Raji (cell line): ENCODE measurements around the gene PRMT1.

Source experiments
- POLR2A ChIP-seq: IDR thresholded peaks from 2 replicates; pipeline ENCODE4 v1.6.1; 2011; ENCODE audit warnings: low read depth, low read length, control low read depth; ENCODE audit not compliant: insufficient read depth

Gene PRMT1

DNA sequence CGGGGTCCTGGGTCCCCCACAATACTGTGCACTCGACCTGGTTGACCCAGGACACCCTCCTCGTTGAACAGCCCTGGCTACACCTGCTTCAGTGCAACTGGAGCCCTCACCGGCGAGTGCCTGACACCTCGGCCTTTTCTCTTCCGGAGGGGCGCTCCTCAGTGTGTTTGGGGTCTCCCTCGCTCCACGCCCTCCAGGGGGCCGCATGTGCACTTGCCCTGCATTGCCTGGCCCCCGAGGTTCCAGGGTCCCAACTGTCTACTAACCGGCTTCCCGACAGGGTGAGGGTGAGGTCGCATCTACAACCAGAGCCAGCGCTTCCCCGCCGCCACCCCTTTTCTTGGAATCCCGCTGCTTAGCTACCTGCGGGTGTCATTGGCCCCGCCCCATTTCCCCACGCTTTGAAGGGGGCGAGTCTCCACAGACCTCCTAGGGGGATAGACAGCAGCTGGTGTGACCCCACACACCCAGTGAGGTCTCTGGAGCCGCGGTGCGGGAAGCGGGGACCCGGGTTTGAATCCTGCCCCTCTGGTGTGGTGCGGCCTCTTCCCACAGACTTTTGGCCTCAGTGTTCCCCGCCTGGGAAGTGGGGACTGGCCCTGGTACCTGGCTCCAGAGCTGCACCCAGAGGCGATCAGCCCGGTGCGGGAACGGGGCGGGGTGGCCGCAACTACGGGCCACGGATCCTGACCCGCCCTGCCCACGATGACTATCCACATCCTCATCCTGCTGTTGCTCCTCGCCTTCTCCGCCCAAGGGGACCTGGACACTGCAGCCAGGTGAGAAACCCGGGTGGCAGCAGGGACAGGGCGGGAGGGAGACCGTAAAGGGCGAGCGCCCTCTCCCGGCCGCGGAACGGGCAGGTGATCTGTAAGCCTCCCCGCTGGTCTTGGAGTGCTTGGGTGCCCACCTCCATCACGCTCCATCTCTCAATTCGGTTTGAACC, 12.3 kb downstream of the PRMT1 start, which contains the start of gene ADM5:
Gene ADM5, plus strand, starts transcription at position 462 of the 946 bp plus-strand sequence. Its CDS starts 244 bp downstream, at position 706.
- TF ChIP-seq POLR2A, result no peak

DNA sequence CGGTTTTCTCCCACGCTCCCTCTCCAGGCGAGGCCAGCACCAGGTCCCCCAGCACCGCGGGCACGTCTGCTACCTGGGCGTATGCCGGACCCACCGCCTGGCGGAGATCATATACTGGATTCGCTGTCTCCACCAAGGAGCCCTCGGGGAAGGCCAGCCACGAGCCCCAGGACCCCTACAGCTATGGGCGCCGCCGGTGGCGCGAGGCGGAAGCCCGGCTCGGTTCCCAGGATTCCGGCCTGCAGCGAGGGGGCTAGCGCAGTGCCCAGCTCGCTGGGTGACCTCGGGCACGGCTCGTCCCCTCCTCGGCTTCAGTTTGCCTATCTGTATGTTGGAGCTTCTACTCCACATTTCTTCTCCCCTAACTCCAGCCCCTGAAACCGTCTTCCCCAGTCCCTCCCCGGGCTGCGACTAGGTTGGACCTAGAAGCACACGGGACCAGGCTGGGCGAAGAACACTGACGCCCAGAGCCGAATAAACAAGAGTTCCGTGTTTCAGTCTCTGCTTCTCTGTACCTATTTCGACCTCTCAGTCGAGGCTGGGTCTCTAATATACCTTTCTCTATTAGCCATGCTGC, 13.1 kb downstream of the PRMT1 start:
- TF ChIP-seq POLR2A, result no peak

DNA sequence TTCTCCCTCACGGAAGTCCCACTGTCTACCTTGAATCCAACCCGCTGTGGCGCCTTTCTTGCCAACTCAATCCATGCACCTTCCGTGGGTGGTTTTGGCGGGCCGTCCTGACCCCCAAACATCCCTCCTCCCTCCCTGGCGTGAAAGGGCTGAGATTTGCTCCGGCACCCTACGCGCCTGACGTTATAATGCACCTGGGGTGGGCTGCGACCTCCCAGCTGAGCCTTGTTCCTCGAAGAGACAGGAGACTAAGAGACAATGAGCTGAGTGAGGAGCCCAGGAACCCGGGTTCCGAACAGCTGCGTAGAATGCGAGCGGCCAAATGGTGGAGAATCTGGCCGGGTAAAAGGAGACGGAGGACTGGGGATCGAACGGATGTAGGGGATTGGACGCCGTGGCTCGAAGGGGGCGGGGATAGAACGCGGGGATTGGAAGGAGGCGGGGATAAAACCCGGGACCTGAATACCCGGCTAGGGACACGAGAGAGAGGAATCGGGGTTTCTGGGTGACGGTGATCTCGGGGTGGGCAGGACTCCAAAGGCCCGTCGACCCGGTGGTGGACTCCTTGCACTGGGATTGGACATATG, 13.7 kb downstream of the PRMT1 start, which contains the start of gene CPT1C:
Gene CPT1C, plus strand, starts transcription at position 461 of the 587 bp plus-strand sequence. CDS start 1,137 bp downstream, outside the sequence.
- no peak for TF ChIP-seq POLR2A

GRCh38 chr19:49691243-49692146, 14.4 kb downstream of the PRMT1 start:
- no peak for TF ChIP-seq POLR2A

GRCh38 chr19:49692147-49692506, 15.1 kb downstream of the PRMT1 start:
- no peak for TF ChIP-seq POLR2A

GRCh38 chr19:49696115-49696514, 19.0 kb downstream of the PRMT1 start:
- no peak for TF ChIP-seq POLR2A

- TF ChIP-seq POLR2A, result no peak
Measured at GRCh38 chr19:49696865-49697264, 19.8 kb downstream of the PRMT1 start.

GRCh38 chr19:49699364-49699763, 22.3 kb downstream of the PRMT1 start:
- TF ChIP-seq POLR2A, result no peak

GRCh38 chr19:49700563-49700962, 23.5 kb downstream of the PRMT1 start:
- no peak for TF ChIP-seq POLR2A

DNA sequence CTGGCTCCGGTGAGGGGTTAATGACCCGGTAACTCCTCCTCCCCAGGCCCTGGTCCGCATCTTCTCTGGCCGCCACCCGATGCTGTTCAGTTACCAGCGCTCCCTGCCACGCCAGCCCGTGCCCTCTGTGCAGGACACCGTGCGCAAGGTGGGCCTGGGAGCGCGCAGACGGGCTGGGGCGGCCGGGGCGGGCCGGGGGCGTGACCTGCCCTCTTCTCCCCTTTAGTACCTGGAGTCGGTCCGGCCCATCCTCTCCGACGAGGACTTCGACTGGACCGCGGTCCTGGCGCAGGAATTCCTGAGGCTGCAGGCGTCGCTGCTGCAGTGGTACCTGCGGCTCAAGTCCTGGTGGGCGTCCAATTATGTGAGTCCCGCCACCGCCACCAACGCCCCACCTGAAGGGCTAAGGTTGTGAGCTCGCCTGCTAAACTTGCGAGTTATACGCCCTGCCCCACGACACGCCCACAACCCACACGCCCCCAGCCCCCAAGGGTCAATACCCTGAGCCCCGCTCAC, 24.3 kb downstream of the PRMT1 start:
- TF ChIP-seq POLR2A, result no peak

GRCh38 chr19:49704888-49705642, 28.0 kb downstream of the PRMT1 start:
- no peak for TF ChIP-seq POLR2A

GRCh38 chr19:49705919-49706318, 28.8 kb downstream of the PRMT1 start:
- TF ChIP-seq POLR2A, result no peak

GRCh38 chr19:49710372-49710951, 33.4 kb downstream of the PRMT1 start:
- no peak for TF ChIP-seq POLR2A
